Spleen (tissue), 7 donors: ENCODE measurements around the gene LRRTM4.

Source experiments
- CTCF ChIP-seq, 11 experiments: fragments of 200-600 bp in 7 of 11; fragments of 450-650 bp in 4 of 11; sonication (generic) in 4 of 11; IDR thresholded peaks in 8 of 11; conservative IDR thresholded peaks in 3 of 11; 1 replicate in 7 of 11; 2 replicates in 4 of 11; pipeline versions ENCODE4 v1.4.0 to v1.8.0; 2016 to 2021; ENCODE audit warnings: antibody characterized with exemption in 11 of 11, inconsistent platforms in 4 of 11, mild to moderate bottlenecking in 1 of 11
- POLR2AphosphoS5 ChIP-seq, 3 donors: sonication (generic); formaldehyde crosslinking; IDR thresholded peaks; one replicate each; pipeline ENCODE4 v1.5.1; 2017; ENCODE audit warnings: antibody characterized with exemption in 3 of 3
- donor health status: DM: no; HTN: no; CAD: no; lungs with moderate emphysema.
- donor health status: DM: no; HTN: no; CAD: no.
- donor health status: DM: no; HTN: no; CAD: no.

- TF ChIP-seq CTCF (IDR thresholded peaks at IDR 0.05 in 8 of 11, conservative IDR thresholded peaks at IDR 0.05 in 3 of 11) (no peak), POLR2AphosphoS5 (IDR thresholded peaks at IDR 0.05) (no peak)
Measured at GRCh38 chr2:77228391-77228790, 293.8 kb downstream of the LRRTM4 start.
